HK-2 (cell line): Measurements from ENCODE around the gene TNFRSF18.
"Not testable (repeated sequence)": the region's sequence is repeated elsewhere in the genome, so short reads cannot be mapped to it uniquely, and the experiment has no call there.

Experiments used
- DNase-seq: peaks from one replicate; pipeline ENCODE4 v3.0.0-alpha.2; 2018; ENCODE audit not compliant: unreplicated experiment

Gene TNFRSF18, protein sequence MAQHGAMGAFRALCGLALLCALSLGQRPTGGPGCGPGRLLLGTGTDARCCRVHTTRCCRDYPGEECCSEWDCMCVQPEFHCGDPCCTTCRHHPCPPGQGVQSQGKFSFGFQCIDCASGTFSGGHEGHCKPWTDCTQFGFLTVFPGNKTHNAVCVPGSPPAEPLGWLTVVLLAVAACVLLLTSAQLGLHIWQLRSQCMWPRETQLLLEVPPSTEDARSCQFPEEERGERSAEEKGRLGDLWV

DNA sequence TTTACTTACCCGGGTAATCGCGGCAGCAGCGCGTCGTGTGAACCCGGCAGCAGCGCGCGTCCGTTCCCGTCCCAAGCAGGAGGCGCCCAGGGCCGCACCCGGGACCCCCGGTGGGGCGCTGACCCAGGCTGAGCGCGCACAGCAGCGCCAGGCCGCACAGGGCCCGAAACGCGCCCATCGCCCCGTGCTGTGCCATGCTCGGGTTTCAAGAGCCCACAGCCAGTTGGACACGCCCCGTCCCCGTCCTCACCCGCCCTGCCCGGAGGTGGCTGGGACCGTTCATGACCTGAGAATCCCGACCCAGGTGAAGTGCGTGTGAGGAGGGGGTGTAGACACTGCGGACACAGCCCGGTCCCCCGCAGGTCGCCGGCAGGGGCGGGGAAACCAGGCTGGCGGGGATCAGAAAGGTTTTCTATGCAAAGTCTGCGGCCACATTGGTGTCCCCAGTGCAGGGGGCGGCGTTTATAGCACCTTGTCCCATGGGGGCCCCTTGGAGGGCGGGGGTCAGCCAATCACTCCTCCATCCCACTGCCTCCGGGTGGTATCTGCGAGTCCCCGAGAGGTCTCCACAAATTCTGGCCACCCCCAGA, at the start of gene TNFRSF18:
Gene TNFRSF18 (minus strand): TSS at position 217 of the 590 bp plus-strand sequence. CDS start 21 bp downstream, at position 196.
- peak; percentile 39 for DNase-seq

DNA sequence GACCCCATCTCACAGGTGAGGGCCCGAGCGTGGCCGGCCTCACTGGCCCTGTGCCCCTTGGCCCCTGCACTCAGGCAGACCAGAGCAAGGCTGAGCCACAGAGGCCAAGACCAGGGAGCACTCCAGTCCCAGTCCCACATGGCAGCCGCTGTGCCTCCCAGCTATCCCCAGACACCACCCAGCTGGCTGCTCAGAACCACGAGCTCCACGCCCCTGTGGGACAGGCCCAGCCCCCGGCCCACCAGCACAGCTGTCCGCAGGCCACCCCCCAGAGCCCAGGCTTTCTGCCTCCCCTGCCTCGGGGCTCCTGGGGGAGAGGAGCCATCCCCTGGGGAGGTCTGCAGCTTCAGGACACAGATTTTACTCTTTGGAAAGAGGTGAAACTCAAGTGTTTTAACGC, 49.2 kb upstream of the TNFRSF18 start:
- no peak for DNase-seq

DNA sequence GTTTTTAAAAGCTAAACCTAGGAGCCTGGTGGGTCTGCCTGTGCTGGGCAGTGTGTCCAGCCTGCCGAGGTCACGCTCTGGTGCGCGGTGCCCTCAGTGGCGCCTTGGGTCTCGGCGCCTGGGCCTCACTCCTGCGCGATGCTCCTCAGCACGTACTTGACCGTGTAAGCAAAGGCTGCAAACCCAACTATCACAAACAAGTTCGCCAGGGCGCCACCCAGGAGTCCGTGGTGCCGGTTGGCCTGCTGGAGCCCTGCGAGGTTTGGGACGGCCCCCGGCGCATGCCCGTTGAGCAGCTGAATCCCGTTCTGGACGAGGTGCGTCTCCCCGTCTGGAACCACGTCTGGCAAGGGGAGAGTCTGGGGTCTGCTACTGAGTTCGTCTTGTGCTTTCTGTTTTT, 48.7 kb upstream of the TNFRSF18 start:
- no peak for DNase-seq

DNA sequence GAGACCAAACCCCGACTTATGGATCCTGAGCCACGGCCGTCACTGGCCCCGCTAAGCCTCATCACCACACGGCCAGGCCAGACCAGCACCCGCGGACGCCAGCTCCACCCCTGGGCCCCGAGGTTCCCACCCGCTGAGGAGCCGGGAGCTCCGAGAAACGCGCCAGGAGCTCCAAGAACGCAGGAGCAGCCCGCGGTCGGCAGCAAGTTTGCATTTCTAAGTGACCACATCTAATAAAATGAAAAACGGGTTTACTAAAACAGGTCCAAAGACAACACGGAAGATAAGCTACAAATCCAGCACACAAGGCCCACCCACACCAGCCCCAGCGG, 48.2 kb upstream of the TNFRSF18 start:
- DNase-seq, result no peak

DNA sequence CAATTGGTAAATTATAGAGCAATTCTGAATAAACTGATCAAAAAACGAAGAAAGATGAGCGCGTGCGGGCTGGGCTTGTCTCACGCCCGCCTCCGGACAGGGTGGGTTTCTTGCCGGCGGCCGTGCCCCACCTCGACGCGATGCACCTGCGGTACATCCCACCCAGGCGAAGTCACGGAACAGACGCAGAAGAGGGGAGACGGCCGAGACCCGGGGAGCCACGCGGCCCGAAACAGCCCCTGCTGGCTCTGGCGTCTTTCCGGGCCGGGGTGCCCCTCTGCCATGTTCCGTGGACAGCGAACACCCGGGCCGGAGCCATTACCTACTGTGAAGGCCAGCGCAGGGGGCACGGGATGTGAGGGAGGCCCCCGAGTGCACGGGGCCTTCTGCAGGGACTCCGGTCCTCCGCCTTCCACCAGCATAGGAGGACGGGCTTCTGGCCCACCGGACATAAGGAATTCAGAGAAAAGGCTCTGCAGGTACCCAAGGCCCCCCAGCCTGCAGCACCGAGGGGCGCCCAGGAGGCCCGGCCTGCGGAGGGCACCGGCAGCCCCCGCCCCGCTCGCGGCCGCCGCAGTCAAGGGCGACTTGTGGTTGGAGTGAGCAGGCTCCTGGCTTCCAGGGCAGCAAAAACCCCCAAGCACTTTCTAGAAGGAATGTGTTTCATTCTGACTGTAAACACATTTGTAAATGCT, 47.7 kb upstream of the TNFRSF18 start:
- DNase-seq, result no peak

DNA sequence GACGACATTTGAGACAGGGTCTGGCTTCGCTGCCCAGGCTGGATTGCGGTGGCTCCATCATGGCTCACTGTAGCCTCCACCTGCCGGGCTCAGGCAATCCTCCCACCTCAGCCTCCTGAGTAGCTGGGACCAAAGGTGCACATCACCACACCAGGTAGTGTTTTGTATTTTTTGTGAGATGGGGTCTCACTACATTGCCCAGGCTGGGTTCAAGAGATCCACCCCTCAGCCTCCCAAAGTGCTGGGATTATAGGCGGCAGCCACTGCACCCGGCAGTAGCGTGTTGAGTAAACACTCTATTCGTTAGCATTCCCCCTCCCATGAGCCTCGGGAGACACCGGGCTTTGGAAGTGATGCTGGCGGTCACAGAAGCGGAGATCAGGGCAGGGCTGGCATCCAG, 46.9 kb upstream of the TNFRSF18 start:
- DNase-seq, result no peak

DNA sequence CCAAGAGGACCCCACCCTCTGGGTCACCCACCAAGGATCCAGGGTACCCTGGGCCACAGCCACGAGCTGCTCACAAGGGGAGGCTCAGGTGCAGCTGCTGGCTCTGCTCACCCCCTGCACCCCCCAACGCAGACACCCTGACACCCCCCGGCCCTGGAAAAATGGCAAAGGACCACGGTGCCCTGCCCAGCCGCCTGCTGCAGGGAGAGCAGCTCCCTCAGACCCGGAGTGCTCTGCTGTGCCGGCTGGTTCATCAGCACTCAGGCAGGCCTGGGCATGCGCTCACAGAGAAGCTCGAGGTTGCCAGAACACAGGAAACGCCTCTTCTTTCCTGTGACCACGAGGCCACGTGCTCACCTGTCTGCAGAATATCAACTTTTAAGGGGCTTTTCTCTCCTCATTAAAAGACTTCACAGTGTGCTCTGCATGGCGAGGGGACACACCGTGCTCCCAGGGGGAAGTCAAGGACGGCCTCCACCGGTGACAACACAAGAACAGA, 44.4 kb upstream of the TNFRSF18 start:
- DNase-seq, result no peak

DNA sequence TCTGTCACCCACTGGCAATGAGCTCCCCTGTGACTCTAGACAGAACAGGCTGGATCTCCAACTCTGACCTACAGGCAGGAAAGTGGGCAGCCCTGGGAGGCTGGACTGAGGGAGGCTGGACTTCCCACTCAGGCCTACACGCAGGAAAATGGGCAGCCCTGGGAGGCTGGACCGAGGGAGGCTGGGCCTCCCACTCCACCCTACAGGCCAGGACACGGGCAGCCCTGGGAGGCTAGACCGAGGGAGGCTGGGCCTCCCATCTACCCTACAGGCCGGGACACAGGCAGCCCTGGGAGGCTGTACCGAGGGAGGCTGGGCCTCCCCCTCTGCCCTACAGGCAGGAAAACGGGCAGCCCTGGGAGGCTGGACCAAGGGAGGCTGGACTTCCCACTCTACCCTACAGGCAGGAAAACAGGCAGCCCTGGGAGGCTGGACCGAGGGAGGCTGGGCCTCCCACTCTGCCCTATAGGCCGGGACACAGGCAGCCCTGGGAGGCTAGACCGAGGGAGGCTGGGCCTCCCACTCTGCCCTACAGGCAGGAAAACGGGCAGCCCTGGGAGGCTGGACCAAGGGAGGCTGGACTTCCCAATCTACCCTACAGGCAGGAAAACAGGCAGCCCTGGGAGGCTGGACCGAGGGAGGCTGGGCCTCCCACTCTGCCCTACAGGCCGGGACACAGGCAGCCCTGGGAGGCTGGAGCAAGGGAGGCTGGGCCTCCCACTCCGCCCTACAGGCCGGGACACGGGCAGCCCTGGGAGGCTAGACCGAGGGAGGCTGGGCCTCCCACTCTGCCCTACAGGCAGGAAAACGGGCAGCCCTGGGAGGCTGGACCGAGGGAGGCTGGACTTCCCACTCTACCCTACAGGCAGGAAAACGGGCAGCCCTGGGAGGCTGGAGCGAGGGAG, 41.9 kb upstream of the TNFRSF18 start:
- not testable (repeated sequence) for DNase-seq

DNA sequence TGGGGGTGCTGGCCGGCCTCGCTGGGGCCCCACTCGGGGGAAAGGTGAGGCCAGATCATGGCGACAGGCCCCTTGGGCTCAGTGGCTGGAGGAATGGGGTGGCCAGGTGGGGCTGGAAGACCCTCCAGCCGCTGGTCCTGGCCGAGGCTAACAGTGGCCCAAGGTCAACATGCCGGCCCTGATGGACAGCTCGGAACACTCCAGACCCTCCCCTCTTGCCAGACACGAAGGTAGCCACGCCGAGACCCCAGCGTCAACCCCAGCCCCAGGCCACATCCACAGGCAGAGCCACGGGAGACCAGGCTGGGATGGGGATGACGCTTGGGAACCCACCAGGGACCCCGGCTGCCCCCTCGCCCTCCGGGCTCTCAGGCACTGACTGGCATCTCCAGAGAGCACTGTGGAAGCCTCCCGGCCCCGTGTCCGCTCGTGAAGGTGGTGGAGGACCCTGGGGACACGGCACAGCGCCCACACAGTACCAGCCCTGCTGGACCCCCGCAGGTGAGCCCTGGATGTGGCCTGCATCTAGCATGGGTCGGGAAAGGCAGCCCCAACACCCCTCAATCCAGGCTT, 41.0 kb upstream of the TNFRSF18 start:
- no peak for DNase-seq

DNA sequence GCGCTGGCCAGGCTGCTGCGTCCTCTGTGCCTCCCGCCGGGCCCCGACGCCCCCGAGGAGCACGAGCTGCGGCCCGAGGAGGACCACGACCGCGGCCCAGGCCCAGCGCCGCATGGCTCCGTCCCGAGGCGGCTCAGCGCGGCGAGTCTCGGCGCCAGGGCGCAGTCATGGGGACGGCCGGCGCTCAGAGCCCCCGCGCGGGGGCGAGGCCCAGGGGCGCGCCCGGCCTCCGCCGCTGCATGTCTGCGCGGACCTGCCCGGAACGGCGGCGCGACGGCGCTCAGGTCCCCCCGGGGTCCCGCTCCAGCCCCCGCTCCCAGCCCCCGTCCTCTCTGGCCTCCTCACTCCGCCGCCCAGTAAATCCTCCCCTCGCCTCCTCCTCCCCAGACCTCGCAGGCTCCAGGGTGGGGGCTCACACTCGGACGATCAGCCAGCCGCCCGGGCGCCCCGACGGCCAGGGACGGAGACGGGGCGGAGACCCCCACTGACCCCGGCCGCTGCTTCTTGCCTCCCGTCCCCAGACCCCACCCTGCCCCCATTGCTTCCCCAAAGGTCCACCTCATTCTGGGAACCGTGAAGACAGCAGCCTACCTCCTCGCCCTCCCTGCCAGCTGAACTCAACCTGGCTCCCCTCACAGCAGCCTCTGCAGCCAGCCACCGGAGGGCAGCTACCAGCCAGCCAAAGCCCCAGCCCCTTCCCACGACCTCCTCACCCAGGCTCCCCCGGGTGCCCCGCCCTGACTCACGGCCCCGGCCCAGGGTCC, 40.4 kb upstream of the TNFRSF18 start, which contains the start of gene C1QTNF12:
Gene C1QTNF12 (minus strand): TSS at position 146 of the 764 bp plus-strand sequence. CDS start 32 bp downstream, at position 114.
- no peak for DNase-seq

DNA sequence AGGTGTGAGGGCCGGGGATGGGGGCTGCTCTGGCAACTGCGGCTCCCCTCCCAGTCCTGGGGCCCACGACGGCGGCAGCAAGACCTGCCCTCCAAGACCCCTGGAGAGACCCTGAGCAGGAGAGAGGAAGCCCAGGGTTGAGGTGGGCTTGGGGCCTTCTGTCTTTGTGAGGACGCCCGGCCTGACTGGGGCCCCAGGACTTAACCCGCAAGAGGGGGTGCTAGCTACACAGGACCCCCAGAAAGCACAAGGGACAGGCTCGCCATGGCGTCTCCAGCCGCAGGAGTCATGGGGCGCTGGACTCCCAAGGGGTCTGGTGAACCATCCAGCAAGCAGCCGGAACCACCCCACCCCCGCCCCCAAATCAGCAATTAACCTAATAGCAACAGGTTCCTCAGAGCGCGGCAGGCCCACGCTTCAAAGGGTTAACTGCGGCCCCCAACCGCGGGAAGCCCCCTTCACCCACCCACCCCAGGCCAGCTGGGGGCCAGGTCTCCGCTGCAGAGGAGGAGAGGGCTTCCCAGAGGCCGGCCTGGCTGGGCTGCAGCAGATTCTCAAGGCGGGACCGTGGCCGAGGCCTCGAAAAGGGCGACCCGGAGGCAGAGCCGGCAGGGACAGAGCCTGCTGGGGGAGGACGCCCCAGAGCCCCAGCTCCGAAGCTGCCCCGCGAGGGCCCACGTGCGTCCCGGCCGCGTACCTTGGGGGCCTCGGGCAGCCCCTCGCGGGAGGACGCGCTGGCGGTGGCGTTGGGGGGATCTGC, 39.6 kb upstream of the TNFRSF18 start:
- no peak for DNase-seq

DNA sequence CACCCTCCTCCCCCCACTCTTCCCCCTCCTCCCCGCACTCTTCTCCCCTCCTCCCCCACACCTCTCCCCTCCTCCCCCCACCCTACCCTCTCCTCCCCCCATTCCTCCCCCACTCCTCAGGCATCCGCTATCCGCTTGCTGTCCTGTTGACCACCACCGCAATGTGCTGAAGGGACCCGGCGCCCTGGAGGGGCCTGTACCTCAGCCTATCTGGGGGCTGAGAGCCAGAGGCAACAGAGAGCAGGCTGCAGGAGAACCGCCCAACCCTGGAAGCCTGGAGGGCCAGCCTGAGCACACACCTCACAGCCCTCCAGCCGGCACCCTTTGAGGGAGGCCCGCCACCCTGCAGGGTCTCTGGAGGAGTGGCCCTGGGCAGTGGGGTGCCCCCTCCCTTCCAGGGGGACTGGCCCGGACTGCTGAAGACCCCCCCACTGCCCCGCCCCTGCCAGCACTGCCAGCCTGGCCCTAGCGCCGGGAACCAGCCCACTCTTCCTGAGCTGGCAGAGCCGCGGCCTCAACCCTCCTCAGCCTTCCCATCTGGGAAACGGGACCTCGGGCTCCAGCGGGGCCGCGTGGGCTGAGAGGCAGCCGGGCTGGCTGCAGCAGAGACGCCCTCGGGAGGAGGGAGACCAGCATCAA, 38.9 kb upstream of the TNFRSF18 start:
- DNase-seq, result no peak

DNA sequence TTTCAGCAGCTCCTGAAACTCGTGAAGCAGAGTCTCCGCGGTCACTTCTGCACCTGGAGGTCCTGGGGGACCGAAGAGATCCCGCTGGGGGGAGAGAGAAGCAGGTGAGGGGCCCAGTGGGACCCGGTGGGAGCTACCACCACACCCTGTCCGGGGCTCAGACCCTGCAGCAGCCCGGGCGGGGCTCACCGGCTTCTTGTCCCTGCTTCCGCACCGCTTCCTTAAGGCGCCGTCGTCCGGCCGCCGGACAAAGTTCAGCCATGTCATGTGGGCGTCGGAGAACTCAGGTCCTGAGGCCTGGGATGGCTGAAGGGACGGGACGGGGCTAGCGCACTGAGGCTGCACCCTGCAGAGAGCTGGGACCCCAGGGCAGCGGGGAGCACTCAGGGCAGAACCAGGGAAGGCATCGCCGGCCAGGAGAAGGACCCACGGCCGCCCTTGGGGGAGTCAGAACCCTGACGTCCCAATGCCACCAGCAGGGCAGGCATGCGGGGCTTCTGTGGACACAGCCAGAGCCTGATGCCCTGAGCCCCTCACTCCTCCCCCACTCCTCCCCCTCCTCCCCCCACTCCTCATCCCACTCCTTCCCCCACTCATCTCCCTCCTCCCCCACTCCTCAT, 37.9 kb upstream of the TNFRSF18 start:
- DNase-seq, result no peak

DNA sequence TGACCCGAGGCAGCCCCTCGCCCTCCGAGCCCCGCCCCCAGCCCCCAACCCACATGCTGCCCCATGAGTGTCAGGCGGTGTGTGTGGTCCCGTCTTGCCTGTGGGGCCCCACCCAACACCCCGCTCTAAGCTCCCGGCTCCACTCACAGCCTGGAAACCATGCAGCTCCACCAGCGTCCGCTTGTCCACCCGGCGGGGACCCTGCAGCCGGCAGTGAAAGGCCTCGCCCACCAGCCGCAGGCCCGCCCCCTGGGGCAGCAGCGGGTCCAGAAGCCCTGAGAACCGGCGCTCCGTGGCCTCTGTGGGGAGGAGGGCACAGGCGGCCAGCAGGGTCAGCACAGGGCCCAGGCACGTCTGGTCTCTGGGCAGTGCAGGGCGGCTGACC, 37.4 kb upstream of the TNFRSF18 start:
- no peak for DNase-seq

DNA sequence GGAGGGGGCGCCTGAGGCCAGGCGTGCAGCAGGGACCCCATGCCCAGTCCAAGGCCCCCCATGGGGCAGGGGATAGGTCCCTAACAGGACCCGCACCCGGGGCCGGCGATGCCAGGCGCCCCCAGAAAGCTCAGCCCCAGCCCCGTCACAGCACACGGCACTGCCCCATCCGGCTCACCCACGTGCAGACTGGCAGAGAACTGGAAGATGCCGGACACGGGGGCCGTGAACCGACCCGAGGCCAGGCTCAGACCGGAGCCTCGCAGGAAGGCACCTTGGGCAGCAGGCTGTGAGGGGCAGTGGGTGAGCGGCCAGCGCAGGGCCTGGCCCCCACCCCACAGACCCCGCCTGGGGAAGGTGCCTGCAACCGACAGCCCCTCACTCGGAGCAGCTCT, 36.9 kb upstream of the TNFRSF18 start:
- DNase-seq, result no peak

DNA sequence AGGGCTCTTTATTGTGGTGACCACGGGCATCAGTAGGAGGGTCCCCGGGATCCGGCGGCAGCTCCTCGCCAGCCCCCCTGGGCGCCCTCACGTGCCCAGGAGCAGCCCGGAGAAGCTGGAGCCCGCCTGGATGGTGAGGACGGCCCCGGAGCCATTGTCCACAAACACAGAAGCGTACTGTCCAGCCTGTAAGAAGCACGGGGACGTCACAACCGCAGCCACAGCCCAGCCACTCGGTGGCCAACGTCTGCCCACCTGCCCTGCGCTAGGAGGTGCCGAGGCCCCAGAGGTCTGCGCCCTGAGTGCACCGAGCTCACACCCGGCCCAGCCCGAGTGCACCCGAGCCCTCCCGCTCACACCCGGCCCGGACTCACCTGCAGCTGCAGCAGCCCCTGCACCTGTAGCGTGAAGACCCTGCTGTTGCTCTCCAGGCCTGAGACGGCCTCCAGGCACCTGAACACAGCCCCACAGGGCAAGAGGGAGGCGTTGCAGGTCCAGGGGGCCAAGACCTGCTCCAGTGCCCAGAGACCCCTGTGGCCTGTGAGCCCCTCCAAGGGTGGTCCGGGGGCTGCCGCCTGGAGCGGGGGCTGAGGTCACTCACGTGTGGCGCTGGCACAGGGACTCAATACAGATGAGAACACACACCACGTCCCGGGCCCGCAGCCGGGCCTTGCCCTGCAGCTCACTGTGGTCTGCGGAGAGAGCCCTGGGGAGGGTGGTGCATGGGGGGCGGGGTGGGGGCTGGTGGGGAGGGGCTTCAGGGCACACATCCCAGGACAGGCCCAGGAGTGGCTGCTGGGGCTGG, 36.3 kb upstream of the TNFRSF18 start:
- no peak for DNase-seq

DNA sequence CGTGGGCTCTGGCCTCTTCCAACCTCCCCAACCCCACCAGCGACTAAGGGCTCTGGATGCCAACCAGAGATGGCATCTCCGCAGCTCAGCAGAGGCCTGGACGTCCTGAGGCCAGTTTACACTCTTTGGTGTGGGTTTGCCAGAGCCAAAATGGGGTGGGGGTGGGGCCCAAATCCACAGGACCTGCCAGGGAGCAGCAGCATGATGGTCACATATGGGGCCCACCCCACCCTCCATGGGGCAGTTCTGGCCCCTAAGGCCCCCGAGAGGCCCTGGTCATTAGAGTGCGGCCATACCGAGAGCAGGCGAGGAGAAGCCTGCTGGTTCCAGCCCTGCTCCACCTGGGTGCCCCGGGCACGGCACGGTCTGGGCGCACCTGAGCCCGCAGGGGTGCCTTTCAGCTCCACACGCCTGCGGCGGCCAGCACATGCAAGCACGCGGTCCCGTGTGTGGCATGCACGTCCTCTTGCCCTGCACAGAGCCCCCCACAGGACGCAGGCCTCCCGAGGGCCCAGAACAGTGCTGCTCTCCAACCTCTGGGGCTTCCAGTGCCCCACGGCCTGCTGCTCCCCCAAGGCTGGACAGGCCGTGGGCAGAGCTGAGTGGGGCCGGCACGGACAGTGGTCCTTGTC, 35.3 kb upstream of the TNFRSF18 start:
- DNase-seq, result no peak
